ENCODE results near the gene TMPRSS11F.
"Not testable (repeated sequence)": the region's sequence is repeated elsewhere in the genome, so short reads cannot be mapped to it uniquely, and the experiment has no call there.

Gene TMPRSS11F

DNA sequence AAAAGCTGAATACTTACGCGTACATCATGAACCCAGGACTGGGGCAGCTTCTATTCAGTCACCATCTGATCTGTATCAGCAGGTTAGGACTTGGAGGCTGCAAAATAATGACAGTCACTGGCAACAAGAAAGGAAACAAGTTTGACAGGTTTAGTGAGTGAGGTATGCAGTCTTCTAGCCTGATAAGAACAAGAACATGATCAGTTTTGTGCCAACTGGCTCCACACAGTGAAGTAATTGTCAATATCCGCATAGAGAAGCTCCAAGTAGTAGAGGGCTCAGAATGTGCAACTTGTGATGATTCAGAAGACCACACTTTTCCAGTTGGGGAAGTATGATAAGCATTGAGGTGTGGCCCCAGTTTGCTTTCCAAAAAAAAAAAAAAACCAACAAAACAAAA, at the start of gene TMPRSS11F:
Gene TMPRSS11F (minus strand): TSS at position 77 of the 400 bp plus-strand sequence. CDS start 49 bp downstream, at position 28.
- DNase-seq: peak; percentile 94

GRCh38 chr4:68176904-68177303, 47.2 kb upstream of the TMPRSS11F start:
- no peak for DNase-seq

- DNase-seq: no peak
Measured at GRCh38 chr4:68176500-68176899, 46.8 kb upstream of the TMPRSS11F start.

DNA sequence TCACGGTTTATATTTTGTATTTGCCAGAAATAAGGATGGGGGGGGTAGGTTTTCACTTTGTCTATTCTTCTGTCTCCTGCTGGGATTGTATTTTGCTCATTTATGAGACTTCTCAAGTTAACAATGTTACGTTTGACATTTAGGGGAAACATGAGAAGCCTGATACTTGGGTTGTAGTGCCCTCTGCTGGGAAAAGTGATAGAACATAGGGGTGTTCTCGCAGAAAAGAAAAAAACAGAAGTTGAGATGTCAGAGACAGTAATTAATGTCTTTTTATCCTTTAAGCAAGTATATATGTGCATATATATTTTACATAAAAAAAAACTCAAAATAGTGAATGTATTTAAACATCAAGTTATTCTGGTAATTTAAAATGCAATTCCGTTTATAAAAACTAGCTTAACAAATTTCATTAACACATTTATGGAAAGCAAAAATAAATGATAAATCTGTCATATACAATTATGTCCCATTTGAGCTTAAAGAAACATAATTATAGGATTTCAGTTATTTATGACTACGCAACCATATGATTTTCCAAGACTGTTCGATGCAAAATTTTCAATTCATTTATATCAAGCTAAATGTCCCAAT, 46.0 kb upstream of the TMPRSS11F start:
- peak; percentile 88 for DNase-seq

- not testable (repeated sequence) for DNase-seq
Measured at GRCh38 chr4:68174389-68174788, 44.7 kb upstream of the TMPRSS11F start.

GRCh38 chr4:68172147-68172546, 42.5 kb upstream of the TMPRSS11F start:
- not testable (repeated sequence) for DNase-seq

GRCh38 chr4:68167706-68168105, 38.0 kb upstream of the TMPRSS11F start:
- no peak for DNase-seq

DNA sequence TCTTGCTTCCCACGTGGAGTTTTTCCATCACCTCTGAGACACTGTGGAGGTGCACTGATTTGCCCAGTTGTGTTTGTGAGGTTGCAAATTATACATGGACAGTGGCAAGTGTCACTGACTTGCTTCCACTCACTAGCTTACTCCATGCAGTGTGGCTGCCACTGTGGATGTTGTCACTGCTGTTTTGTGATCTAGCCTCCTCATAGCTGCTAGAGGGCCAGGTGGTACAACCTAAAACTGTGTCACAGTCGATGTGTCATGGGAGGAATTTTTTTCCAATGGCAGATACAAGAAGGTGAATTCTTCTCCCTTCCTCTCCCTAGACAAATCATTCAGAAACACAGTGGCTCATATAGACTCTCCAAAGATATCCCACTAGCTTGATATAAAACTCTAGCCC, 37.5 kb upstream of the TMPRSS11F start:
- DNase-seq: no peak

GRCh38 chr4:68163754-68164153, 34.1 kb upstream of the TMPRSS11F start:
- DNase-seq: no peak

DNA sequence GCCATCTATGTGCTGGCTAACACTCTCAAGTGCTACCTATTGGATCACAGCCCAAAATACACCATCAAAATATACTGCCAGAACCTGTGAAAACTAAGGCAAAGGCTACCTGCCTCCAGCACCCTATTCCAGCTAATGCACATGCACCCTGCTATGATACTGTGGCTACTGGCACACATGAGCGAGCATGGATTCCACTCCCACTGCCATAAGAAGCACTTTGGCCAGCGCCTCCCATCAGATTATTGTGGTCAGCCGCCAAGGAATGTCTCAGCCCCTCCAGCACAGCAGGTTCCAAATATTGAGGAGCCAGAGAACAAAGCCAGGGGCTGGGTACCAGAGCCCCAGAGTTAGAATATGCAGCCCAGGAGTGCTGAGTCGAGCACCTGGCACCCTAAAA, 32.5 kb upstream of the TMPRSS11F start:
- no peak for DNase-seq

GRCh38 chr4:68152411-68152810, 22.7 kb upstream of the TMPRSS11F start:
- DNase-seq: no peak

DNA sequence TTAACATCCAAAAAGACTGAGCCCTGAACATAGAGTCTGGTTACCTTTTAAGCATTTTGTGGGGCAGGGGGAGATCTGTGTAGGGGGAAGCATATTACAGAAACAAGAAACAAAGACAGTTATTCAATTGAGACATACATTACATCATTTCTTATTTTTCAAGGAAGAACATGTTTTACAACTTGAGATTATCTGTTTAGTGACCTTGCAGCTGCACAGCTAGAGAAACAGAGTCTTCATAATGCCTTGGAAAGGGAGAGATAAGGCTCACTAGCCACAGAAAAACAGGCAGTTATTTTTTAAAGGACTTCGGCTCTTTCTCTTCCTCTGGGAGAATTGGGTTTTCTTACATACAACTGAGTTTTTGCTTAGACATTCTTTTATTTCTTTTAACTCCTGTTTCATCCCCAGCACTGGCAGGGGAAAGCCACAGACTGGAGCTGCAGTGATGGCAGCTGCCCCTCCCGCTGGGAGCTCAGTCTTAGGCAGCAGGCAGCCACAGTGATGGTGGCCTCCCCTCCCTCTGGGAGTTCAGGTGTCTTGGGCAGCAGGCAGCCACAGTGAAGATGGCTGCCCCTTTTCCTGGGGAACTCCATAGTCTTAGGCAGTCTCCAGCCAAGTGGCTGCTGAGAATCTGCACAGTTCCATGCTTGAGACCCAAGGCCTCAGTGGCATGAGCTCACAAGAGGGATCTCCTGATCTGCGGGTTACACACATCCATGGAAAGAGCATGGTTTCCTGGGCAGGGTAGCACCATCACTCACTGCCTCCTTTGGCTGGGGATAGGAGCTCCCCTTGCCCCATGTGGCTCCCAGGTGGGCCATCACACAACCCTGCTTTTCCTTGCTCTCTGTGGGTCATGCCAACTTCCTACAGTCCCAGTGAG, 19.4 kb upstream of the TMPRSS11F start:
- DNase-seq: no peak

- DNase-seq: no peak
Measured at GRCh38 chr4:68147079-68147478, 17.4 kb upstream of the TMPRSS11F start.

- DNase-seq: no peak
Measured at GRCh38 chr4:68145261-68145660, 15.6 kb upstream of the TMPRSS11F start.

DNA sequence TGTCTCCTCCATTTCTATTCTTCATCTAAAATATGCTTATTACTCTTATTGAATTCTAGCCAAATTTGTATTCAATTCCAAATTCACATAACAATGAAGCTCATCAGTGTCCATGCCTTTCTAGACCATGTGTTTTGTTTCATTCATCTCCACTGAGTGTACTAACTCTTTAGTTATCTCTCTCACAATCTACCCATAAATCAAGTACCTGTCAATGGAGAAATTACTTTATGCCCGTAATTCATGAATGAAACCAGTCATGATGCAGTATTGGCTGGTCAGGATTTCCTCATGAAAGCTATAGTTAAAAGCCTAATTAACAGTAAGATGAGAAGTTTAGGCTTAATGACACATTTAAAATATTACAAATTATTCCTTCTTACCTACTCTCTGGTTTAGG, 12.2 kb upstream of the TMPRSS11F start:
- no peak for DNase-seq

- DNase-seq: no peak
Measured at GRCh38 chr4:68132342-68132741, 2.7 kb upstream of the TMPRSS11F start.

- no peak for DNase-seq
Measured at GRCh38 chr4:68124262-68124661, 5.4 kb downstream of the TMPRSS11F start.

DNA sequence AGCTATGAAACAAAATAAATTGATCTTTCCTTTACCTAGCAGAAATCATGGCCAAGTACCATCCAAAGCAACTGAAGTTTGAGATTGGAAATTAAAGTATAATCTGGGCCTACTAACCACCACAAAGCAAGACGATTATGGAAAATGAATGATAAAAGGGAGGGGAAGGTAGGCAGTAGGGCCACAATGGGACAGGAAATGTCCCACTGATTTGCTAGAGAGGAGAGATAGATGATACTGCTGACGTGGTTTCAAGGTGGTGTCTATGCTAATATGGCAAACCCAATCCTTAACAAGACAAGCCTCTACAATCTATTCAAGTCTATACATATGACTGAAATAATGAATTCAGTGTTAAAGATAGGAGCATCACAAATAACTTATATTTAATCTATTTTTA, 6.1 kb downstream of the TMPRSS11F start:
- no peak for DNase-seq

GRCh38 chr4:68119921-68120320, 9.7 kb downstream of the TMPRSS11F start:
- no peak for DNase-seq

GRCh38 chr4:68110441-68110840, 19.2 kb downstream of the TMPRSS11F start:
- no peak for DNase-seq

DNA sequence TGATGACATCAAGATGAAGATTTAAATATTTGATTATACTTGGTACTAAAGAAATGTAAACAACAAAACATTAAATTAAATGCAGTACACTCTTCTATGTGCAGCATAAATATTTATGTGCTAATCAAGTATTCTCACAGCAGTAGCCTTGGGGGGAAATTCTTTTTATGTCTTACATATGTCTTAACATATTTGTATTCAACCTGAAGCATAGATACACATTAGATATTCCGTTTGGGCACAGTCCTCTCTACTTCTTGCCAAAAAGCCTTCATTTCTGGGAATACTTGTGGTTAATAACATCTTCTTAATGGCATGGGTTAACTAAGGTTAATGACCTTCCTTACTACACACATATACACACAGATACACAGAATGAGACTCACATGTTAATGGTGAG, 19.8 kb downstream of the TMPRSS11F start:
- no peak for DNase-seq

GRCh38 chr4:68082758-68083157, 46.9 kb downstream of the TMPRSS11F start:
- no peak for DNase-seq

- DNase-seq: no peak
Measured at GRCh38 chr4:68079928-68080327, 49.7 kb downstream of the TMPRSS11F start.

GRCh38 chr4:68077737-68078136, 51.9 kb downstream of the TMPRSS11F start:
- DNase-seq: no peak

Measured in NCI-H510A treated with DMSO at 0.1 percent for 48 hours (cell line).